T-helper 17 cell (primary cell): ENCODE results near the gene RASAL2. TPM values are rescaled to one million over a fixed set of nuclear protein-coding genes. Genes with fewer than 3 reads are reported as not detected.

ENCODE experiments used
- ATAC-seq: fragments of 150-1000 bp; cut with Tn5 transposase; 2 replicates; pipeline ENCODE4 v1.10.0; 2021; ENCODE audit warnings: mild to moderate bottlenecking, moderate library complexity
- DNase-seq, 3 donors: peaks; one replicate each; pipeline versions ENCODE4 v3.0.0 to v3.0.0-alpha.2; 2020 to 2021
- H3K9me3 ChIP-seq: one replicate; pipeline ENCODE4 v1.7.0; 2013; ENCODE audit warnings: low read length, mild to moderate bottlenecking; ENCODE audit not compliant: control insufficient read depth, poor library complexity, severe bottlenecking
- H3K27ac Mint-ChIP-seq: one replicate; pipeline ENCODE4 v1.8.0; 2022; ENCODE audit warnings: mild to moderate bottlenecking, moderate library complexity, mixed read lengths
- H3K27me3 Mint-ChIP-seq: one replicate; pipeline ENCODE4 v1.8.0; 2022; ENCODE audit warnings: mixed read lengths
- H3K36me3 Mint-ChIP-seq: one replicate; pipeline ENCODE4 v1.8.0; 2022; ENCODE audit warnings: low read depth, mixed read lengths
- H3K4me1 Mint-ChIP-seq: one replicate; pipeline ENCODE4 v1.8.0; 2022; ENCODE audit warnings: mild to moderate bottlenecking, mixed read lengths
- H3K4me3 Mint-ChIP-seq: one replicate; pipeline ENCODE4 v1.8.0; 2022; ENCODE audit warnings: mild to moderate bottlenecking, moderate library complexity, mixed read lengths
- total RNA-seq, 4 donors: library from RNA in 2 of 4; stranded (reverse) in 2 of 4; gene quantifications; one replicate each; pipeline ENCODE4 v1.2.3 and lab custom pipeline; 2022 to 2026

The RASAL2 gene
- total RNA-seq, 2 donors from 2014 or later: 0.07 to 0.29 TPM

DNA sequence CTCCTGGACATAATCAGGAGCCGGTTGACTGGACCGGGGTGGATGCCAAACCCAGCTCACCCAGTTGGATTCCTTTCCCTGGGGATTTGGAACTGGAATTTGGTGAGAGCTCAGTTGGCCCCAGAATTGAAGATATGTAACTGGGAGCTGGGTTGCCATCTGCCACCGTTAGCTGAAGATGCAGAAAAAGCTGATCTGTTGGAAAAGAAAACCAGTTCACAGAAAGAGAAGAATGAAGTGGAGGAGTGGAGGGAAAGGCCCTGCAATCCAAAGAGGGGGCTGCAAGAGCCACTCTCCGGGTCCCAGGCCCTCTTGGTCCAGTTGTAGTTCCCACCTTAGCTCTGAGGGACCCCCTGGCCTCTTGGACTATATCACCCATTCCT is 435.0 kb downstream of the RASAL2 start:
- peak overlapping the region; percentile 24 for H3K27ac Mint-ChIP-seq
- H3K4me1 Mint-ChIP-seq: peaks cover 3% of the 10 kb centered on the region
- H3K36me3 Mint-ChIP-seq: peaks cover 7% of the 10 kb centered on the region
- peaks cover 27% of the 10 kb centered on the region for H3K27me3 Mint-ChIP-seq
- no peak overlapping the region for H3K4me3 Mint-ChIP-seq
- ATAC-seq (no peak), DNase-seq (no peak)
- no peaks in the 10 kb centered on the region for H3K9me3 ChIP-seq

DNA sequence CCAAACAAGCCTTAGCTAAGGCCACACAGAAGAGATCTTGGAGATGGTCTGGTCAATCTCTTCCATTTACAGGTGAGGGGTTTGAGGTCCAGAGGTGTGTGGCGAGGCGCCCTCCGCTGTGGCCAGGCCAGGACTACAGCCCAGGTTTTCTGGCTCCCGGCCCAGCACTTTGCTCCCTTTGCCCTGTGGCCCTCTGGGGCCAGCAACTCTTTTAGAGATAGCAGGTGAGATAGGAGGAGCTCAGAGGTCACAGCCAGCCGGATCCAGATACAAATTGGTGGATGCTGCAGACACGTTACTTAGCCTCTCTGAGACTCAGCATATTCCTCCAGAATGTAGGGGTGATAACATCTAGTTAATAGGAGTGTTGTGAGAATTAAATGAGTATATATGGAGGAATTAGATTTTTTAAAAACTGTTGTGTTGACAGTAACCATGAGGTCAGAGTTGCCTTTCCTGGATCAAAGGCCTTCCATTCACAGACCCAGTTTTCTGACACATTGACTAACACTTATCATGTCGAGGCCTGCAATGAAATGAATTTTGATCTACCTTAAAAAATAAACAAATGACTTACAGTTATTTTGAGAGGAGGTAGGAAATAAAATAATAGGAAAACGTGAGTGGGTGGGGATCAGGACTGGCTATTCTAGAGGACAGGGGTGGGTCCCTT is 435.6 kb downstream of the RASAL2 start:
- Mint-ChIP-seq H3K27me3 (peaks cover 27% of the 10 kb centered on the region), H3K27ac (no peak overlapping the region), H3K4me3 (no peak overlapping the region), H3K36me3 (peaks cover 7% of the 10 kb centered on the region), H3K4me1 (peaks cover 3% of the 10 kb centered on the region)
- no peaks in the 10 kb centered on the region for H3K9me3 ChIP-seq
- ATAC-seq (no peak), DNase-seq (no peak)

DNA sequence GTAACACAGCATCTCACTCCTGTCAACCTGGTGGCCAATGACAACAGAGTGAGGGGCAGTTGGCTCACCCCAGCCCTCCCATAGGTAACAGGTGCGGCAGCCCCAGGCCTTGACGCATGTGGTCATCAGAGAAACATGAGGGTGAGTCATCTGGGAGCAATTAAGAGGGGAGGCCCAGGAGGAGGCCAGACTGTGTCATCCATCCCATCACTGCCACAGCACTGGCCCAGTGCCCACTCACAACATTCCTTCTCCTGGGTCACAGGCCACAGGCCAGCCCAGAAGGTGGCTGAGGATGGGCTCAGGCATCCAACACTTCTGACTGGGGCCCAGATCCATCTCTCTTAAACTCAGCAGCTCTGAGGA is 436.1 kb downstream of the RASAL2 start:
- H3K36me3 Mint-ChIP-seq: peaks cover 7% of the 10 kb centered on the region
- H3K9me3 ChIP-seq: no peaks in the 10 kb centered on the region
- H3K27ac Mint-ChIP-seq: peak overlapping the region; percentile 72
- no peak overlapping the region for H3K4me3 Mint-ChIP-seq
- ATAC-seq (no peak), DNase-seq (no peak)
- peaks cover 27% of the 10 kb centered on the region for H3K27me3 Mint-ChIP-seq
- H3K4me1 Mint-ChIP-seq: peaks cover 3% of the 10 kb centered on the region

DNA sequence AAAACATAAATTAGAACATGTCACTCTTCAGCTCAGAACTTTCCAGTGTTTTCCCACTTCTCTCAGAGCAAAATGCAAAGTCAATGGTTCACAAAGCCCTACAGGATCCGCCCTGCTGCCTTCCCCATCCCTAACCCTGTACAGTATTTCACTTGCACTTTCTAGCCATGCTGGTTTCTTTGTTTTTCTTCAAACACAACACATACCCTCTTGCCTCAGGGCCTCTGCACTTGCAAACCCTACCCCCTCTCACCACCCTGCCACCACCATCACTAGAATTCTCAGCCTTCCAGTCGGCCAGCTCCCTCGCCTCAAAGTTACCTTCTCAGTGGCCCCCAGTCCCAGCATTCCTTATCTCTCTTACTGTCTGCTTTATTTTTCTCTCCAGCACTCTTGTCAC is 436.6 kb downstream of the RASAL2 start:
- Mint-ChIP-seq H3K4me3 (no peak overlapping the region), H3K27me3 (peaks cover 27% of the 10 kb centered on the region), H3K4me1 (peaks cover 3% of the 10 kb centered on the region), H3K36me3 (peaks cover 7% of the 10 kb centered on the region), H3K27ac (peak overlapping the region; percentile 72)
- ATAC-seq: no peak
- H3K9me3 ChIP-seq: no peaks in the 10 kb centered on the region
- no peak for DNase-seq

DNA sequence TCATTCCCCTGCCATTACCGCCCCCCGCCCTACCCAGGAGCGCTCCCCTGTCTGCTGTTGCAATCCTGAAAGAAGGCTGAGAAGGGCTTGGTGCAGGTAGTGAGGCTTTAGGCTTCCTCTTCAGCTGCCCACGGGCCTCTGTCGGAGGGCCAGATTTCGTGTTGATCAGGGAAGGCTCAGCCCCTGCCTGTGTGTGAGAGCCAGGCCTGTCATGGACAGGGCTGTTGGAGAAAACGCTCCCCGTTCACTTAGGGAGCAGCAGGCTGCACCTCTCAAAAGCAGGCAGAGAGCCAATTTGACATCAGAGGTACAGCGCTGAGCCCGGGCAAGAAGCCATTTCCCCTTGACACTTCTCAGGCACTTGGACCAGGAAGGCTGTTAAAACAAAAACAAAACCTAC is 438.0 kb downstream of the RASAL2 start:
- H3K4me1 Mint-ChIP-seq: peaks cover 3% of the 10 kb centered on the region
- peaks cover 27% of the 10 kb centered on the region for H3K27me3 Mint-ChIP-seq
- H3K4me3 Mint-ChIP-seq: no peak overlapping the region
- H3K27ac Mint-ChIP-seq: peak overlapping the region; percentile 79
- H3K36me3 Mint-ChIP-seq: peaks cover 6% of the 10 kb centered on the region
- no peak for DNase-seq
- ATAC-seq: peak; percentile 12
- no peaks in the 10 kb centered on the region for H3K9me3 ChIP-seq

DNA sequence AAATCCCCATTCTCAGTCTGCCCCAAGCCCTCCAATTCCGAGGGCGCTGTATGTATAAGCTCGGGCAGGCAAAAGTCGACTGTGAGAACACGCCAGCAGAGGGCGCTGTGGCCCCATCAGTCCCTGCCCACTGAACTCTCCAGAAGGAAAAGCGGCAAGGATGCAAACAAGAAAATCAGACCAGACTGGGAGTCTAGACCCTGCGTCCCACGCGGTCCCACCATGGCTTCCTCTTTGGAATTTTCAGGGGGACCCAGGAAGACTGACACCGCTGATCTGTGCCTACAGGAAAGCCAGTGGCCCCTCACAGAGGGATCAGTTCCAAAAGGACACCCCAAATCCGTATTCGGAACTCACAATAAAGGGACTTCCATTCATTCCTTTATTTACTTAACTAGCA is 438.5 kb downstream of the RASAL2 start:
- Mint-ChIP-seq H3K27me3 (peaks cover 23% of the 10 kb centered on the region), H3K27ac (peak overlapping the region; percentile 79), H3K36me3 (peaks cover 5% of the 10 kb centered on the region), H3K4me1 (peaks cover 3% of the 10 kb centered on the region), H3K4me3 (no peak overlapping the region)
- ATAC-seq (peak; percentile 89), DNase-seq (peak; percentile 46 to 66 (median 59))
- H3K9me3 ChIP-seq: no peaks in the 10 kb centered on the region

DNA sequence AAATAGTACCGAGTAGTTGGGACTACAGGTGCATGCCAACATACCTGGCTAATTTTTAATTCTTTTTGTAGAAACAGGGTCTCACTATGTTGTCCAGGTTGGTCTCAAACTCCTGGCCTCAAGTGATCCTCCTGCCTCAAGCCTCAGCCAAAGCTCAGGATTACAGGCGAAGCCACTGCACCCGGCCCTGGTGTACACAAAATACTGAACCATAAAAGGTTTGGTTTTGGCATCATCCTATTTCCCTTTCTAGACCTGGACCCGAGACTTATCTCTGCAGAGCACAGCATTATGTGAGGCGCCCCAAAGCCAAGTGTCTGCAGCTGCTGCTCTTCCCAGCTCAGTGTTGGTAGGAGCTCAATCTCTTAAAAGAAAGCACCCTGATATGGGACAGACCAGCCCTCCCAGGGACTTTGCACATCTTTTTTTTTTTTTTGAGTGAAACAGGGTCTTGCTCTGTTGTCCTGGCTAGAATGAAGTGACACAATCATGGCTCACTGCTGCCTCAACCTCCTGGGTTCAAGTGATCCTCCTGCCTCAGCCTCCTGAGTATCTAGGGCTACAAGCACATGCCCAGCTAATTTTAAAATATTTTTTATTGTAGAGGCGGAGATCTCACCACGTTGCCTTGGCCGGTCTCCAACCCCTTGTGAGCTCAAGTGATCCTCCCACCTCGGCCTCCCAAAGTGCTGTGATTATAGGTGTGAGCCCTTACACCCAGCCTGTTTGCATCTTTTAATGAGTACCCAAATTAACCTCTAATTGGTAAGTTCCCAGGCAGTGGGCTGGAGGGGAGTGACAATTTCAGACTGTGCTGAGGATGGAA is 439.4 kb downstream of the RASAL2 start:
- peaks cover 3% of the 10 kb centered on the region for H3K4me1 Mint-ChIP-seq
- H3K27ac Mint-ChIP-seq: no peak overlapping the region
- no peaks in the 10 kb centered on the region for H3K9me3 ChIP-seq
- no peak overlapping the region for H3K4me3 Mint-ChIP-seq
- DNase-seq: no peak
- H3K27me3 Mint-ChIP-seq: peaks cover 14% of the 10 kb centered on the region
- ATAC-seq: no peak
- H3K36me3 Mint-ChIP-seq: peaks cover 2% of the 10 kb centered on the region

Other genes with a start within 250 kb of the RASAL2 start
- gene SEC16B, start 124.0 kb upstream of the RASAL2 start, total RNA-seq: not detected